Loucy (cell line): ENCODE results near the gene ZNF627.
"Not testable (repeated sequence)": the region's sequence is repeated elsewhere in the genome, so short reads cannot be mapped to it uniquely, and the experiment has no call there.

Source experiments
- CTCF ChIP-seq: fragments of 200-600 bp; sonication (generic); conservative IDR thresholded peaks from 2 replicates; pipeline ENCODE4 v1.5.1; 2014; ENCODE audit warnings: mild to moderate bottlenecking, antibody characterized with exemption, low read length
- EZH2phosphoT487 ChIP-seq: fragments of 200-600 bp; IDR thresholded peaks from 2 replicates; pipeline ENCODE4 v1.6.1; 2018; ENCODE audit warnings: antibody characterized with exemption, mild to moderate bottlenecking, moderate library complexity, borderline replicate concordance

GRCh38 chr19:11634018-11634662, 36.9 kb downstream of the ZNF627 start:
- TF ChIP-seq CTCF, EZH2phosphoT487: not testable (repeated sequence)
